ENCODE data around the gene DDRGK1. TPM values are rescaled to one million over a fixed set of nuclear protein-coding genes. Genes with fewer than 3 reads are reported as not detected.

DDRGK1 gene
- total RNA-seq, 1 donor from 2014 or later, result 59.3 TPM

- Mint-ChIP-seq H3K36me3 (ENCODE audit: unreplicated experiment) (no peaks in the 10 kb centered on the region), H3K4me1 (ENCODE audit: low read depth, unreplicated experiment) (peaks cover 14% of the 10 kb centered on the region), H3K27ac (ENCODE audit: unreplicated experiment) (no peak overlapping the region), H3K9me3 (ENCODE audit: unreplicated experiment) (peaks cover 5% of the 10 kb centered on the region), H3K27me3 (ENCODE audit: unreplicated experiment) (peaks cover 3% of the 10 kb centered on the region), H3K4me3 (ENCODE audit: unreplicated experiment) (no peak overlapping the region)
- TF ChIP-seq, protein P1, sequence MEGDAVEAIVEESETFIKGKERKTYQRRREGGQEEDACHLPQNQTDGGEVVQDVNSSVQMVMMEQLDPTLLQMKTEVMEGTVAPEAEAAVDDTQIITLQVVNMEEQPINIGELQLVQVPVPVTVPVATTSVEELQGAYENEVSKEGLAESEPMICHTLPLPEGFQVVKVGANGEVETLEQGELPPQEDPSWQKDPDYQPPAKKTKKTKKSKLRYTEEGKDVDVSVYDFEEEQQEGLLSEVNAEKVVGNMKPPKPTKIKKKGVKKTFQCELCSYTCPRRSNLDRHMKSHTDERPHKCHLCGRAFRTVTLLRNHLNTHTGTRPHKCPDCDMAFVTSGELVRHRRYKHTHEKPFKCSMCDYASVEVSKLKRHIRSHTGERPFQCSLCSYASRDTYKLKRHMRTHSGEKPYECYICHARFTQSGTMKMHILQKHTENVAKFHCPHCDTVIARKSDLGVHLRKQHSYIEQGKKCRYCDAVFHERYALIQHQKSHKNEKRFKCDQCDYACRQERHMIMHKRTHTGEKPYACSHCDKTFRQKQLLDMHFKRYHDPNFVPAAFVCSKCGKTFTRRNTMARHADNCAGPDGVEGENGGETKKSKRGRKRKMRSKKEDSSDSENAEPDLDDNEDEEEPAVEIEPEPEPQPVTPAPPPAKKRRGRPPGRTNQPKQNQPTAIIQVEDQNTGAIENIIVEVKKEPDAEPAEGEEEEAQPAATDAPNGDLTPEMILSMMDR (IDR thresholded peaks at IDR 0.05; ENCODE audit: partially characterized antibody, unreplicated experiment), result no peak
- DNase-seq, result no peak
These were observed 27.6 kb upstream of the DDRGK1 start for GRCh38 chr20:3231889-3232588.

DNA sequence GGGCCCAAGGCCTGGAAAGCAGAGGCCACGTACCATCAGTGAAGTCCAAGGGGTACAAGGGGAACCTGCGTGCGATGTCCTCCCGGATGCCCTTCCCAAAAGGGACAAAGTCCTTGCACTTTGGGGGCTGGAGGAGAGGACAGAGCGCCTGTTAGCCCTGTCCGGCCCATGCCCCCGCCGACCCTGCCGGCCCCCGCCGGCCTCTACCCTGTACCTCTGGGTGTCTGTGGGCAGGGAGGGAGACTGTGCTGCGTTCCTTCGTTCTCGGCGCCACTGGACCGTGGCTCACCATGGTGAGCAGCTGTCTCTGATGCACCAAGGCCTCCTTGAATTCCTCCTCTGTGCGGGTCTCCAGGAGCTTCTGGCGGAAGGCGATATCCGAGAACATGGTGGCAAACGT, 26.6 kb upstream of the DDRGK1 start:
- TF ChIP-seq, protein P1 (IDR thresholded peaks at IDR 0.05; ENCODE audit: partially characterized antibody, unreplicated experiment), result no peak
- no peak overlapping the region for H3K4me3 Mint-ChIP-seq (ENCODE audit: unreplicated experiment)
- DNase-seq, result no peak
- H3K4me1 Mint-ChIP-seq (ENCODE audit: low read depth, unreplicated experiment), result peaks cover 8% of the 10 kb centered on the region
- H3K27ac Mint-ChIP-seq (ENCODE audit: unreplicated experiment), result no peak overlapping the region
- peaks cover 2% of the 10 kb centered on the region for H3K27me3 Mint-ChIP-seq (ENCODE audit: unreplicated experiment)
- H3K36me3 Mint-ChIP-seq (ENCODE audit: unreplicated experiment), result no peaks in the 10 kb centered on the region
- peaks cover 10% of the 10 kb centered on the region for H3K9me3 Mint-ChIP-seq (ENCODE audit: unreplicated experiment)

DNA sequence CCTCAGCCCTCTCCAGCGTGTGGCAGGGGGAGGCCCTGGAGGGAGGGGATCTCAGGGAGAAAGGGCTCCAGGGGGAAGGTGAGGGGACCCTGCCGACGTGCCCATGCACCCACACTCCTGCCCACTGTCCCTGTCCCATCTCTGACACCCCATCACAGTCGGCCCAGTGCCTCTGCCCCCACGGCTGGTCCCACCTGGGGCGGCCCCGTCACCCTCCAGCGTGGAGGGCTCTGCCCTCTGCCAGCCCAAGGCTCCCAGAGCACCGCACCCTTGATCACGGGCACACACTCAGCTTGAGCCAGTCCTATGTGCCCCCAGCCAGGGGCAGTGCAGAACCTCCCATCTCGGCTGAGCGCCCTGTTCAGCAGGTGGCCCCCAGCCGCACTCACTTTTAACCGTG, 25.3 kb upstream of the DDRGK1 start:
- Mint-ChIP-seq H3K27me3 (ENCODE audit: unreplicated experiment) (peaks cover 2% of the 10 kb centered on the region), H3K4me1 (ENCODE audit: low read depth, unreplicated experiment) (no peaks in the 10 kb centered on the region), H3K9me3 (ENCODE audit: unreplicated experiment) (peaks cover 8% of the 10 kb centered on the region), H3K4me3 (ENCODE audit: unreplicated experiment) (no peak overlapping the region), H3K27ac (ENCODE audit: unreplicated experiment) (no peak overlapping the region), H3K36me3 (ENCODE audit: unreplicated experiment) (no peaks in the 10 kb centered on the region)
- DNase-seq, result no peak
- TF ChIP-seq, protein P1 (IDR thresholded peaks at IDR 0.05; ENCODE audit: partially characterized antibody, unreplicated experiment), result no peak

- H3K27ac Mint-ChIP-seq (ENCODE audit: unreplicated experiment), result no peak overlapping the region
- no peaks in the 10 kb centered on the region for H3K36me3 Mint-ChIP-seq (ENCODE audit: unreplicated experiment)
- DNase-seq, result no peak
- TF ChIP-seq, protein P1 (IDR thresholded peaks at IDR 0.05; ENCODE audit: partially characterized antibody, unreplicated experiment), result no peak
- peaks cover 8% of the 10 kb centered on the region for H3K9me3 Mint-ChIP-seq (ENCODE audit: unreplicated experiment)
- peaks cover 2% of the 10 kb centered on the region for H3K27me3 Mint-ChIP-seq (ENCODE audit: unreplicated experiment)
- no peaks in the 10 kb centered on the region for H3K4me1 Mint-ChIP-seq (ENCODE audit: low read depth, unreplicated experiment)
- no peak overlapping the region for H3K4me3 Mint-ChIP-seq (ENCODE audit: unreplicated experiment)
These were observed 24.7 kb upstream of the DDRGK1 start for GRCh38 chr20:3229158-3229557.

GRCh38 chr20:3228750-3229032, 24.2 kb upstream of the DDRGK1 start:
- Mint-ChIP-seq H3K27me3 (ENCODE audit: unreplicated experiment) (peaks cover 2% of the 10 kb centered on the region), H3K4me1 (ENCODE audit: low read depth, unreplicated experiment) (no peaks in the 10 kb centered on the region), H3K27ac (ENCODE audit: unreplicated experiment) (no peak overlapping the region), H3K4me3 (ENCODE audit: unreplicated experiment) (no peak overlapping the region), H3K9me3 (ENCODE audit: unreplicated experiment) (peaks cover 8% of the 10 kb centered on the region), H3K36me3 (ENCODE audit: unreplicated experiment) (no peaks in the 10 kb centered on the region)
- no peak for DNase-seq
- TF ChIP-seq, protein P1 (IDR thresholded peaks at IDR 0.05; ENCODE audit: partially characterized antibody, unreplicated experiment), result no peak
